DMS153 treated with DMSO at 0.1 percent for 48 hours (cell line): Measurements from ENCODE around the gene UBD.

Source experiments
- DNase-seq: peaks from one replicate; lab custom pipeline; 2025; ENCODE audit not compliant: unreplicated experiment; lab: John Stamatoyannopoulos, UW

Gene UBD

GRCh38 chr6:29524044-29524443 is 35.5 kb downstream of the UBD start:
- no peak for DNase-seq

- DNase-seq: no peak
These were observed 37.3 kb downstream of the UBD start for GRCh38 chr6:29522227-29522626.

- no peak for DNase-seq
These were observed 38.4 kb downstream of the UBD start for GRCh38 chr6:29521006-29521680.

- no peak for DNase-seq
These were observed 39.3 kb downstream of the UBD start for GRCh38 chr6:29520232-29520631.

- no peak for DNase-seq
These were observed 40.1 kb downstream of the UBD start for GRCh38 chr6:29519291-29520010.

GRCh38 chr6:29517728-29518440 is 41.6 kb downstream of the UBD start:
- no peak for DNase-seq

GRCh38 chr6:29517245-29517644 is 42.3 kb downstream of the UBD start:
- DNase-seq: no peak

GRCh38 chr6:29516108-29516507 is 43.4 kb downstream of the UBD start:
- peak; percentile 18 for DNase-seq

GRCh38 chr6:29510746-29511300 is 48.7 kb downstream of the UBD start:
- no peak for DNase-seq

- no peak for DNase-seq
These were observed 49.3 kb downstream of the UBD start for GRCh38 chr6:29510202-29510601.

- no peak for DNase-seq
These were observed 49.8 kb downstream of the UBD start for GRCh38 chr6:29509711-29510110.

- no peak for DNase-seq
These were observed 50.3 kb downstream of the UBD start for GRCh38 chr6:29509239-29509638.

- no peak for DNase-seq
These were observed 52.2 kb downstream of the UBD start for GRCh38 chr6:29507319-29507718.

- no peak for DNase-seq
These were observed 53.0 kb downstream of the UBD start for GRCh38 chr6:29506446-29507067.

- DNase-seq: no peak
These were observed 53.7 kb downstream of the UBD start for GRCh38 chr6:29505808-29506207.
